ENCODE data around the gene CEP112.

DNA sequence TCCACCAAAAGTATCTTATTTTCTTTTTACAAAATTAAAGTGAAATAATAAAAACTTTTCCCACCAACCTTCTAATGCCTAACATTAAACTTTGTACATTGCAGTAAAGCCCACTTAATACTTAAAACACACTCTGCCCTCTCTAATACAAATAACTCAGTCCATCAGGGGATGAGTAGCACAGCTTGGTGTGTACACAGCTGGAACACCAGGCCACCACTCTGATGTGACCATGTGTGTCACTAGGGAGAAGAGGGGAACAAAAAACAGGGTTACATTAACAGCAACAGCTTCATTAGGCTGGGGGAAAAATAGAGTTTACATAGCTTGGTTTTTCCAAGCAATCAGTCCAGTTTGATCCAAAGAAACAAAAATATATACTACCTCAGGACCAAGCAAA, 295.0 kb downstream of the CEP112 start:
- TF ChIP-seq GATA2 (IDR thresholded peaks at IDR 0.05; ENCODE audit: low read depth, low read length) (no peak), GATA3 (IDR thresholded peaks at IDR 0.05; ENCODE audit: low read depth, low read length) (no peak)
